Stimulated activated CD4-positive, alpha-beta T cell treated with anti-CD3 and anti-CD28 coated beads, Interleukin-12 subunit alpha, Interleukin-12 subunit beta, amount 100 ng/mL, for 24 hours (primary cell): ENCODE results near the gene TRAF2.
A peak's percentile ranks its signal among the peaks of the same experiment; 100 is the strongest.
"Not testable (repeated sequence)": the region's sequence is repeated elsewhere in the genome, so short reads cannot be mapped to it uniquely, and the experiment has no call there.

Experiments
- DNase-seq, 2 experiments: peaks; one replicate each; pipeline ENCODE4 v3.0.0-alpha.2; 2020; ENCODE audit warnings: low read depth in 2 of 2

Gene TRAF2

DNA sequence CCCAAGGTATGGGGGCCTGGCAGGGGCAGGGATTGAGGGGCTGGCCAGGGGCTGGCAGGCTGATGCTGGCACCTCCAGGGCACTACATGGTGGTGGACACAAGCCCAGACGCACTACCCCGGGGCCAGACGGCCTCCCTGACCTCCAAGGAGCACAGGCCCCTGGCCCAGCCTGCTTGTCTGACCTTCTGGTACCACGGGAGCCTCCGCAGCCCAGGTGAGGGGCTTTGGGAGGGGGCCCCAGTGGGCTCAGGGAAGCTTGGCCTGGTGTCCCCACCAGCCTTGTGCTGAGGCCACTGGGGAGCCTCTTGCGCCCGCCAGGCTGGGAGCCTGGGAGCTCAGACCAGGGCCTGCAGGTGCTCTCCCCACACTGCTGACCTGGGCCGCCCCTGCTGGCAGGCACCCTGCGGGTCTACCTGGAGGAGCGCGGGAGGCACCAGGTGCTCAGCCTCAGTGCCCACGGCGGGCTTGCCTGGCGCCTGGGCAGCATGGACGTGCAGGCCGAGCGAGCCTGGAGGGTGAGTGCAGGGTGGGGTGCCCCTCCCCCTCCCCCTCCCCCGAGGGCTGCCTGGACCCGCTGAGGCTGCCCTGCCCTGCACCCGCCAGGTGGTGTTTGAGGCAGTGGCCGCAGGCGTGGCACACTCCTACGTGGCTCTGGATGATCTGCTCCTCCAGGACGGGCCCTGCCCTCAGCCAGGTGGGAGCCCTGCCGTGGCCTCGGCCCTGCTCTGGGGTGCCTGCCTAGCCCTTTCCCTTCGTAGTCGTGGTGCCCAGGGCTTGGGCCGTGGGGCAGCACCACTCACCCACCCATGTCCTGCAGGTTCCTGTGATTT, 28.5 kb upstream of the TRAF2 start:
- no peak for DNase-seq

DNA sequence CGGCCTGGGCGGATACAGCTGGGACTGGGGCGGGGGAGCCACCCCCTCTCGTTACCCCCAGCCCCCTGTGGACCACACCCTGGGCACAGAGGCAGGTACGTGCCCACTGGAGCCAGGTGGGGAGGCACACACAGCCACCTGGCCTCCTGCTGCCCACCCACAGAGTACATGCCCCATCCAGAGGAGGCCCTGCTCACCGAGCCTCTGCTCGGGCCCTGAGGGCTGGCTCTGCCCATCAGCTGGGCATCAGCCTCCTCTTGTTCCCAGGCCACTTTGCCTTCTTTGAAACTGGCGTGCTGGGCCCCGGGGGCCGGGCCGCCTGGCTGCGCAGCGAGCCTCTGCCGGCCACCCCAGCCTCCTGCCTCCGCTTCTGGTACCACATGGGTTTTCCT, 27.9 kb upstream of the TRAF2 start:
- no peak for DNase-seq

DNA sequence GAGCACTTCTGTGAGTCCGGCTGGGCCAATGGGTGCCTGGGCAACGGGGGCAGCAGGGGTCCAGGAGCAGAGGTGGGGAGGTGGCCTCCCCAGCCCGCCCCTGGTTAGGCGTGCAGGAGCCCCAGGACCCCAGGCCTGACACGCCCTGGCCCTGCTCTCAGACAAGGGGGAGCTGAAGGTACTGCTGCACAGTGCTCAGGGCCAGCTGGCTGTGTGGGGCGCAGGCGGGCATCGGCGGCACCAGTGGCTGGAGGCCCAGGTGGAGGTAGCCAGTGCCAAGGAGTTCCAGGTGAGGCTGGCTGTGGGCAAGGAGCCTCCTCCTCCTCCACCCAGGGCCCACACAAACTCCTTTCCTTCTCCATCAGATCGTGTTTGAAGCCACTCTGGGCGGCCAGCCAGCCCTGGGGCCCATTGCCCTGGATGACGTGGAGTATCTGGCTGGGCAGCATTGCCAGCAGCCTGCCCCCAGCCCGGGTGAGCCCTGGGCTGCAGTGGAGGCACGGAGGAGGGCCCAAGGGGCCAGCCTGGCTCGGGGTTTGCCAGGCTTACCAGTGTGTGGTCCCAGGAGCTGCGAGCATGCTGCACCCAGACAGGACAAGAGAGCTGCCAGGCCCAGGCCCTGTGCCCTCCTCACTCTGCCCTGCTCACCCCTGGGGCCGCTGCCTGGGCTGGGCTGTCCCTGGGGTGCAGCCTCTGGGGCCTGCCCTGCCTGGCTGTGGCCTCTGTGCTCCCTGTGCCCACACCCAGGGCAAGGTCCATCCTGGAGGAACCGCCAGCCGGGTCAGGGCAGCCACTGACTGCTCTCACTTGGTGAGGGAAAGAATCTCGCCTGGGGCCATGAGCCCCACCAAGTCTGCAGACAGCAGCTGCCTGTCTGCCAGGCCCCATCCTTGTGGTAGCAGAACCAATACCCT, 27.2 kb upstream of the TRAF2 start:
- no peak for DNase-seq

GRCh38 chr9:136860529-136860928, 25.8 kb upstream of the TRAF2 start:
- DNase-seq: no peak

GRCh38 chr9:136860933-136861873, 25.1 kb upstream of the TRAF2 start:
- no peak for DNase-seq

DNA sequence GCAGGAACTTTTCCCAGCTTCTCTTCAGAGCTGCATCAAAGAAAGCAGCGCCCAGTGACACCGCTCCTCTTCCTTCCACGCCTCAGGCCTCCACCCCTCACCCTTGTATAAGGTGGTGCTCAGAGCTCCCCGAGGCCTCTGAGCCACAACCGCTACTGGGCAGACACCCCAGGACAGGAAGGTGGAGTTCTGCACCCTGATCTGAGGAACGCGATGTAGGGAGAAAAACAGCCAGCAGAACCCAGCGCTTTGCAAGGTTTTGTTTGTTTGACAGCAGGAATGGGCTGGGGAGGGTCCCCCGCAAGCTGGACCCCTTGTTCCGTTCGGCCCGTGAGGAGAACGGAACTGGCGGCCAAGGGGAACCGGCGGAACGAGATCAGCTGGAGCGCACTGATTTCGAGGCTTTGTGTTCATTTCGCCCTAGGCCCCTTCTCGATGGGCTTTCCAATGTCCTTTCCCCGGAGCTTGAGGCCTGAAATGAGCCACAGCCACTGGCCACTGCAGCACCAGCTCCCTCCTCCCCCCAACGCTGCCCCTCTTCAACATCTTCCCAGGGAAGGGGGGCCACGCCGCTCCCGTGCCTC, 24.4 kb upstream of the TRAF2 start:
- no peak for DNase-seq

DNA sequence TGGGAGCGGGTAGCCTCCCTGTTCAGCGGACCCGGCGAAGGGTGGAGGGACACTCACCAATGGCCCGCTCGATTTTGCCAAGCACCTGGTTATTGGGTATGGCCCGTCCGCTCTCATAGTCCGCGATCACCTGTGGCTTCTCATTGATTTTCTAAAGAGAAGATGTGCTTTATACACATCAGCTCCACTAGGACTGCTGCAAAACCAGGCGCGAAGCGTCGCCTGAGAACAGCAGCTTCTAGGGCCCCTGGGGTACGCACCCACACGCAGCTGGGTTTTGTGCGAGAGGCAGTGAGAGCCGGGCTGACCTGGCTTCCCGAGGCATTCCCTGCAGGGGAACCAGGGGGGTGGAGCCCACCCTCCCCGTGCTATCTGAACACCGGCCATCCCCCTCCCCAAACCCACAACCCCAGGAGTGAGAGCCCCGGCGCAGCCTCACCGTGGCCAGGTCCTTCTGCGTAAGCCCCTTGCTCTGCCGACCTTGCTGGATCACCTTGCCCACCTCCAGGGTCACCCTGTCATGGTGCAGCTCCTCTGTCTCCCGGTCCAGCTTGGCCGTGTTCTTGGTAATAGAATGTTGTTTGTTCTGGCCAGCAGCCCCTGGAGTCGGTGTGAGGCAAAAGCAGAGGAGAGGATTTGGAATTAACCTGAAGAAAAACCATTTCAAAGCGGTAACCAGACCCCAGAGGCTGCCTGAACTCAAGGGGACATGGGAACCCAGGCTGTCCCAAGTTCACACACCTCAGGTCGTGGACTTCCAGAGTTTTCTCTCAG, 23.3 kb upstream of the TRAF2 start:
- no peak for DNase-seq

DNA sequence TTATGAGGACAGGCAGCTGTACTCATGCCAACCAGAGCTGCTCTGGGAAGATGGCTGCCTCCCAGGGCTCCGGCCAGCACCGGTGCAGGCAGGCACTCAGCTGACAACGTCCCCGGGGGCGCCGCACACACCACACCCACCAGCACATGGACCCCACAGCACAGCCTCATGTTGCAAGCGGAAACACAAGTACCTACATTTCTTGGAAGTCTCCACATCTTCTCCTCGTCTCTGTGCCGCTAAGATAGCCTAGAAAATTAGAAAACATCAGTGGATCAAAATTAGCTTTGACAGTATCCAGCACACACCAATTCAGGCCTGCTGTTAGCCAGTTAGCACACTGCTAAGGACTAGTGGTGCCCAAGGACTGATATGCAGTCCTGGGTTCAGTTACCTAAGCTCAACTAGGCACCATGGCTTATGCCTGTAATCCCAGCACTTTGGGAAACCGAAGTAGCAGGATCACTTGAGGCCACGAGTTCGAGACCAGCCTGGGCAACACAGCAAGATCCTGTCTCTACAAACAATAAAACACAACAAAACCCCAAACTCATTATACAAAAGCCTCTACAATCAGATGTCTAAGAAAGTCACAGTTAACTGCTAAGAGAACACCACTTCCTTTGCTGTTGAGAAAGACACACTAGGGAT, 22.6 kb upstream of the TRAF2 start:
- no peak for DNase-seq

DNA sequence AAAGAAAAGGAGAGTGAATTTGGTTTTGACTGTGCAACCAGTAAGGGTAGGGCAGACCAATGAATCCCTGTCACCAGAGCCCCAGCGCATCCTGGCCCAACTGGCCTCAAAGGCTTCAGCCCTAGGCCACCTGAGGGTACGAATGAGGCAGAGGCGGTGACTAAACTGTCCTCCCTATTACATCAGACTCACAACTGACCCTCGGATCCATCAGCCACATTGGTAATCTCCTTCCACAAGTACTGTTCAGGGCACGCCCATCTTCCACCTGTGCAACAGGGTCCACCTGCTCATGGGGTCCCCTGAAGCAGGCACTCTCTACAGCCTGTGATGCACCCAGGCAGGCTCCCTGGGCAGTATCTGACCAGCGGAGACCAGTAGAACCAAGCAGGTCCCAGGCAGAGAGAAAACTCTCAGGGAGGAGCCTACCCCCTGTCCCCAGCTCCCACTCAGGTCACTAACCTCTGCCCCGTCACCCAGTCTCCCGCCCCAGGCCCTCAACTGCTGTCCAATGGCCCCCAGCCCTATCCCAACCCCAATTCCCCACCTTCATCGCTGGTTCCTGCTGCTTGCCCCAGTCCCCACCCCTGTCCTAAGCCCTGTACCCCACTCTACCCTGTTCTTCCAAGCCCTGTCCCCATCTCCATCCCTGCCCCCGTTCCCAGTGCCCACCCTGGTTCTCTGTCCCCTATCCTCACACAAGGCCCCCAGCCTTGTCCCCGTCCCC, 21.1 kb upstream of the TRAF2 start:
- no peak for DNase-seq

GRCh38 chr9:136865768-136866103, 20.6 kb upstream of the TRAF2 start:
- no peak for DNase-seq

DNA sequence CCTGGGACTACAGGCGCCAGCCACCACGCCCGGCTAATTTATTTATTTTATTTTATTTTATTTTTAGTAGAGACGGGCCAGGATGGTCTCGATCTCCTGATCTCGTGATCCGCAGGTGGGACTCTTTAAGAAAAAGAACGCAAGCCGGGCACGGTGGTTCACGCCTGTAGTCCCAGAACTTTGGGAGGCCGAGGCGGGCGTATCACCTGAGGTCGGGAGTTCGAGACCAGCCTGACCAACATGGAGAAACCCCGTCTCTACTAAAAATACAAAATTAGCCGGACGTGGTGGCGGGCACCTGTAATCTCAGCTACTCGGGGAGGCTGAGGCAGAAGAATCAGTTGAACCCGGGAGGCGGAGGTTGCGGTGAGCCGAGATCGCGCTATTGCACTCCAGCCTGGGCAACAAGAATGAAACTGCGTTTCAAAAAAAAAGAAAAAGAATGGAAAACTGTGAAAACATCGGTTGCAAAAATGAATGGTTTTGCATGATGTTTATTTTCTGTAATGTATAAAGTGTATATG, 19.4 kb upstream of the TRAF2 start:
- DNase-seq: not testable (repeated sequence)

DNA sequence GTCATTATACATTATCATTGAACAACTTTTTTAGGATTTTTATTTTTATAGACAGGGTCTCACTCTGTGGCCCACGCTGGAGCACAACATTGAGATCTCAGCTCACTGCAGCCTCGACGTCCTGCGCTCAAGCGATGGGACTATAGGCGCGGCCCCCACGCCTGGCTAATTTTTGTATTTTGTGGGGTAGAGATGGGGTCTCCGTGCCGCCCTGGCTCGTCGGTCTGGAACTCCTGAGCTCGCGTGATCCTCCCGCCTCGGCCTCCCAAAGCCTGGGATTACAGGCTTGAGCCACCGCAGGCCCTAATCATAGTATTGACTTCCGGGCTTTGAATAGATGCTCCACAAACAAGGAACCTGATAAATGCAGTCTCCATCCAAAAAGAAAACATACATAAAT, 18.8 kb upstream of the TRAF2 start:
- no peak for DNase-seq

DNA sequence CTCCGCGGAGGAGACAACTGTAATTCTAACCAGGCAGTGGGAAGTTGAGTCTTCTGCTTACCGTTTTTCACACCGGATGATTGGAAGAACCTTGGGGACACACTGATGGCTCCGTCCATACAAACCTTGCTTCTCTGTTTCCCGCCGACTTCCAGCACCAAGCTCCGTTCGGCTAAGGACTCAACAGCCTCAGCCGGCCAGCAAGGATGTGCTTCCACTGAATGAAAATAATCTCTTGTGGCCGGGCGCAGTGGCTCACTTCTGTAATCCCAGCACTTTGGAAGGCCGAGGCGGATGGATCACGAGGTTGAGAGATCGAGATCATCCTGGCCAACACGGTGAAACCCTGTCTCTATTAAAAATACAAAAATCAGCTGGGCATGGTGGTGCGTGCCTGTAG, 18.4 kb upstream of the TRAF2 start:
- DNase-seq: no peak

- no peak for DNase-seq
Observed at GRCh38 chr9:136868644-136869043, 17.7 kb upstream of the TRAF2 start.

DNA sequence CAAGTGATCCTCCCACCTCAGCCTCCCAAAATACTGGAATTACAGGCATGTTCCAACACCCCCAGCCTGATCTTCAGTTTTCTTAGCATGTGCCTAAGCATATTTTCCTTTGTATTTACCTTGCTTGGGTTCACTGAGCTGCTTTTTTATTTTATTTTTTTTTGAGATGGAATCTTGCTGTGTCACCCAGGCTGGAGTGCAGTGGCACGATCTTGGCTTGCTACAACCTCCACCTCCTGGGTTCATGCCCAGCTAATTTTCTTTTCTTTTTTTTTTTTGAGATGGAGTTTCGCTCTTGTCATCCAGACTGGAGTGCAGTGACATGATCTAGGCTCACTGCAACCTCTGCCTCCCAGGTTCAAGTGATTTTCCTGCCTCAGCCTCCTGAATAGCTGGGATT, 16.7 kb upstream of the TRAF2 start:
- not testable (repeated sequence) for DNase-seq

- DNase-seq: no peak
Observed at GRCh38 chr9:136875155-136875554, 11.2 kb upstream of the TRAF2 start.

DNA sequence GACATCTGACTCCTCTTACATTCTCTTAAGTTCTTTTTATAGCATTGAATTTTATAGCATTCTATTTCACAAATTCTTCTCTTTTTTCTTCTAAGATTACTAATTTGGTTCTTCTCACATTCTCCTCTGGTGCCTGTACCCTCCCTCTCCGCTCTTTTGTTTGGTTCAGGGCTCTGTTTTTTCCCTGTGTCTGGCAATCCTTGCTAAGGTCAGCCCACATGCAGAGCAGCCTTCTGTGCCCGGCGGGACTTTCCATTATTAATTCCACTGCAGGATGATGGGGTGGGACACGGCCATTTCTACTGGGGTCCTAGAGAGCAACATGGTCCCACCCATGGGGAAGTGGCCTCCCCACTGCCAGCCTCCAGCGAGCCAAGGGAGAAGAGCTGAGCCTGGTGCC, 9.8 kb upstream of the TRAF2 start:
- no peak for DNase-seq

DNA sequence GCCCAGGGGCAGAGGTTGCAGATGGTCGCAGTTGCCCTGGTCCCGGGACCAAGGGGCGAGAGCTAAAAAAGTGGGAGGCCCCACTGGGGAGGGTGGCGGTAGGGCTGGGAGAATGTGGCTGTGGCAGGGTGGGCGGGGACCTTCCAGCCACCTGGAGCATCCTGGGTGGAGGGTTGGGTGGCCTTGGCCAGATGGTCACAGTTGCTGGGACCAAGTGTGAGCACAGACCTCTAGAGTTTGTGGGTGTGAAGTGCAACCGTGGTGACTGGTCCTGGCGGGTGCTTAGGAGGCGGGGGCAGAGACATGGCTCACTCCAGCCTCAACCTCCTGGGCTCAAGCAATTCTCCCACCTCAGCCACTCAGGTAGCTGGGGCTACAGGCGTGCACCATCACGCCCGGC, 5.7 kb upstream of the TRAF2 start:
- DNase-seq: no peak

GRCh38 chr9:136881691-136882108, 4.6 kb upstream of the TRAF2 start:
- DNase-seq: peak in 1 of 2 experiments; percentile 61
